Measurements from ENCODE around the gene GRIK5. TPM values are rescaled to one million over a fixed set of nuclear protein-coding genes. Genes with fewer than 3 reads are reported as not detected.

GRIK5 gene
- total RNA-seq, 4 donors from 2014 or later = 0.22 to 0.33 TPM; not detected in 2

DNA sequence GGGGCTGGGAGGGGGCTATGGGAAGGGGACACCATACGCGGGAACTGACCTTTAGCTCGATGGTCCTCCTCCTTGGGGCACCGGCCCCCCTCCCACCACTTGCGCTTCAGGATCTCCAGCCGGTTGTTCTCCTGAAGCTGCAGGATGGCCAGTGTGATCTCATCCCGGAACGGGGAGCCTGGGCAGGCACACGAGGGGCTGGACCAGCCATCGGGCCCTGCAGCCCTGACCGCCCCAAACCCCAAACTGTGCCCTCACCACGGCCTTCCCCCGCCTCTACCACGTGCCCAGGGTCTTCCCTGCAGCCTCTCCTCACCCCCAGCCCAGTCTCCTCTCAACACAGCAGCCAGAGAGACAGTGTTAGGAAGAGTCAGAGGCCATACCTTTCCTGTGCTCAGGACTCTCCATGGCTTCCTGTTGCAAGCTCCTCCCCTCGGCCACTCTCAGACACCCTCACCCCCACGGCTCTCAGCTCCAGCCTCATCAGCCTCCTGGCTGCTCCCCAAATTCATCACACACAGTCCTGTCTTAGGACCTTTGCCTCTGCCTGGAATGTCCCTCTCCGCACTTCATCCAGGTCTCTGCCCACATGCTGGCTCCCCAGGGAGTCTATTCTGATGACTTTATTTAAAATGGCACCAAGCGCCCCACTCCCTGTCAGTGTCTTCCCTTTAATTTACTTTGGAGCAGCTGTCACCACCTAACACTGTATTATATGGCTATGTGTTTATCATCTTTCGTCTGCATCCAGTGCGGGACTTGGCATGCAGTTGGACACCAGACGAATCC lies 66.3 kb downstream of the GRIK5 start:
- TF ChIP-seq, protein P1, sequence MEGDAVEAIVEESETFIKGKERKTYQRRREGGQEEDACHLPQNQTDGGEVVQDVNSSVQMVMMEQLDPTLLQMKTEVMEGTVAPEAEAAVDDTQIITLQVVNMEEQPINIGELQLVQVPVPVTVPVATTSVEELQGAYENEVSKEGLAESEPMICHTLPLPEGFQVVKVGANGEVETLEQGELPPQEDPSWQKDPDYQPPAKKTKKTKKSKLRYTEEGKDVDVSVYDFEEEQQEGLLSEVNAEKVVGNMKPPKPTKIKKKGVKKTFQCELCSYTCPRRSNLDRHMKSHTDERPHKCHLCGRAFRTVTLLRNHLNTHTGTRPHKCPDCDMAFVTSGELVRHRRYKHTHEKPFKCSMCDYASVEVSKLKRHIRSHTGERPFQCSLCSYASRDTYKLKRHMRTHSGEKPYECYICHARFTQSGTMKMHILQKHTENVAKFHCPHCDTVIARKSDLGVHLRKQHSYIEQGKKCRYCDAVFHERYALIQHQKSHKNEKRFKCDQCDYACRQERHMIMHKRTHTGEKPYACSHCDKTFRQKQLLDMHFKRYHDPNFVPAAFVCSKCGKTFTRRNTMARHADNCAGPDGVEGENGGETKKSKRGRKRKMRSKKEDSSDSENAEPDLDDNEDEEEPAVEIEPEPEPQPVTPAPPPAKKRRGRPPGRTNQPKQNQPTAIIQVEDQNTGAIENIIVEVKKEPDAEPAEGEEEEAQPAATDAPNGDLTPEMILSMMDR (IDR thresholded peaks at IDR 0.05; ENCODE audit: low read depth) = no peak

DNA sequence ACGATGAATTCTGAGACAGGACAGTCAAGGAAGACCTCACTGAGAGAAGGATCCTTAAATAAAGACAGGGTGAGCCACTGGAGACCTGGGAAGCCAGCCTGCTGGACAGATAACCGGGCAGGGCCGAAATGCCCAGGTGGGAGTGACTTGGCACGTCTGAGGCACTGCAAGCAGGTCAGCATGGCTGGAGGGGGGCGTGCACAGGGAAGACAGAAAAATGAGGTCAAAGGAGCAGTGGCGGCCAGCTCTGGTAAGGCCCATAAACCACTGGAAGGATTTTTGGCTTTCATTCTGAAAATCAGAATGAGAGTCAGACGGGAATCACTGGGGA lies 70.2 kb downstream of the GRIK5 start:
- TF ChIP-seq, protein P1 (IDR thresholded peaks at IDR 0.05; ENCODE audit: low read depth) = no peak

DNA sequence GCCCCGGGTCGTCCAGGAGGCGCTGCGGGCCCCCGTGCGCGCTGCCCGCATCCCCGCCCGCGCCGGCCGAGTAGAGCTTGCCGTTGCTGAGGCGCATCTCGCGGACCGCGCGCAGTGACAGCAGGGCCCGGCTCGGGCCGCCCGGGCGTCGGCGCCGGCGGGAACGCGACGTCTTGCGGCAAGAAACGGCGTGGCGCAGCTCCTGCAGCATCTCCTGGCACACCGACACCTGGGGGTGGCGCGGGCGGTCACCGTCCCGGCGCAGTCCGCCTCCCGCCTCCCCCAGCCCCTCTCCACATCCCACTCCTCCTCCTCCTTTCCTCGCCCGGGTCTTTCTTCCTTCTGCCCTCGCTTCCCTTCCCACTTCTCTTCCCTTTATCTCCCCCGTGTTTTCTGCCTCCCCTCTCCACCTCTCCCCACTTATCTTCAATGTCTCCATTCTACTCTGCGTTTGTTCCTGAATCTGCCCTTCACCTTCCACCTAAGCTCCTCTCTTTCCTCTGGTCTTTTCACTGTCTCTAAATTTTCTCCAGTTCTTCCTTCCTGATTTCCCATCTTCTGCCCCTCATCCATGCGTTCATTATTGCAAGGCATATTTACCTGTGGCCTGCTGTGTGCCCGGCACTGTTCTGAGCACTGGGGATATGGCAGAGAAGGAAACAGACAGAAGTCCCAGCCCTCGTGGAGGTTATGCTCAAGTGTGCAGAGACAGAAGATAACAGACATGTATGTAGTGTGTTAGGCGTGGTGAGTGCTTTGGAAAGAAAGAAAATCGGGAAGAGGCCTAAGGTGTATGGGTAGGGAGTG lies 70.7 kb downstream of the GRIK5 start:
- TF ChIP-seq, protein P1 (IDR thresholded peaks at IDR 0.05; ENCODE audit: low read depth) = no peak

- TF ChIP-seq, protein P1 (IDR thresholded peaks at IDR 0.05; ENCODE audit: low read depth) = no peak
Measured at GRCh38 chr19:41998246-41999020, 71.6 kb downstream of the GRIK5 start.

- TF ChIP-seq, protein P1 (IDR thresholded peaks at IDR 0.05; ENCODE audit: low read depth) = no peak
Measured at GRCh38 chr19:41997851-41998229, 72.2 kb downstream of the GRIK5 start.

- TF ChIP-seq, protein P1 (IDR thresholded peaks at IDR 0.05; ENCODE audit: low read depth) = no peak
Measured at GRCh38 chr19:41997121-41997850, 72.7 kb downstream of the GRIK5 start.
